K562 (cell line): Measurements from ENCODE around the gene LCN12. TPM values are rescaled to one million over a fixed set of nuclear protein-coding genes. Genes with fewer than 3 reads are reported as not detected.

ENCODE experiments used
- ATAC-seq: fragments of 200-7000 bp; cut with Tn5 transposase; 3 replicates; pipeline ENCODE4 v1.9.1; 2020; ENCODE audit warnings: moderate library complexity
- BruUV-seq: library from RNA; stranded (reverse); fragments of 400-500 nt; replicated peaks from 2 replicates; lab custom pipeline; 2021; lab: Mats Ljungman, UMichigan
- CTCF ChIA-PET: fragments of 300-600 bp; formaldehyde crosslinking; extraction: SDS; loops from one replicate; lab custom pipeline; 2021; ENCODE audit warnings: low intra/inter-chr PET ratio; lab: Yijun Ruan, JAX
- POLR2A ChIA-PET: fragments of 300-600, 350-650 bp; sonication (Branson Sonifier 250); formaldehyde crosslinking; extraction: SDS; loops from one replicate; lab custom pipeline; 2021; ENCODE audit warnings: antibody characterized with exemption, inconsistent platforms; lab: Yijun Ruan, JAX
- DNase-seq, 4 experiments: peaks; one replicate each; pipeline versions ENCODE4 v3.0.0 to v3.0.0-alpha.2; 2011 to 2018; ENCODE audit warnings: low spot score in 3 of 4, mixed read lengths in 3 of 4; ENCODE audit errors: extremely low read depth in 1 of 4
- FAIRE-seq: peaks from 2 replicates; lab custom pipeline; 2011; peaks lifted over from hg19 to GRCh38; lab: Jason Lieb, UNC
- H2AFZ ChIP-seq: 2 replicates; pipeline ENCODE4 v1.6.0; 2011; ENCODE audit warnings: low read depth, low read length, control low read depth, inconsistent platforms
- H3K27ac ChIP-seq: fragments of 200-600 bp; 3 replicates; pipeline ENCODE4 v1.8.0; 2011; ENCODE audit warnings: low read depth, mild to moderate bottlenecking, control low read depth, inconsistent platforms, low read length, moderate library complexity, mixed read lengths; ENCODE audit errors: extremely low read depth
- H3K27me3 ChIP-seq, 2 experiments: fragments of 300-600 bp in 1 of 2; 2 replicates in 1 of 2; 3 replicates in 1 of 2; pipeline versions ENCODE4 v1.6.0 to v1.8.0; 2011; ENCODE audit warnings: inconsistent platforms in 2 of 2, low read length in 2 of 2, mild to moderate bottlenecking in 1 of 2, mixed read lengths in 1 of 2, moderate library complexity in 1 of 2; ENCODE audit not compliant: control insufficient read depth in 2 of 2, insufficient read depth in 2 of 2
- H3K36me3 ChIP-seq: fragments of 300-600 bp; 3 replicates; pipeline ENCODE4 v1.8.0; 2011; ENCODE audit warnings: mild to moderate bottlenecking, low read length, inconsistent platforms; ENCODE audit not compliant: control insufficient read depth, insufficient read depth
- H3K4me1 ChIP-seq, 2 experiments: fragments of 200-600 bp in 1 of 2; replicated peaks in 1 of 2; 2 replicates in 1 of 2; 3 replicates in 1 of 2; pipeline versions ENCODE4 v1.5.1 to v1.8.0; 2011; ENCODE audit warnings: inconsistent platforms in 2 of 2, low read length in 2 of 2, mild to moderate bottlenecking in 1 of 2, mixed read lengths in 1 of 2, moderate library complexity in 1 of 2; ENCODE audit not compliant: control insufficient read depth in 2 of 2, insufficient read depth in 2 of 2
- H3K4me2 ChIP-seq: 2 replicates; pipeline ENCODE4 v1.6.1; 2011; ENCODE audit warnings: low read length, control low read depth, inconsistent platforms, mixed read lengths; ENCODE audit not compliant: insufficient read depth
- H3K4me3 ChIP-seq: fragments of 200-600 bp; sonication (generic), shearing (Covaris generic); 2 replicates; pipeline ENCODE4 v1.5.1; 2016; ENCODE audit warnings: control low read depth, inconsistent platforms
- H3K79me2 ChIP-seq: fragments of 200-600 bp; 3 replicates; pipeline ENCODE4 v1.8.0; 2011; ENCODE audit warnings: low read length, inconsistent platforms; ENCODE audit not compliant: control insufficient read depth, insufficient read depth
- H3K9ac ChIP-seq, 2 experiments: 2 replicates each; pipeline versions ENCODE4 v1.6.0 to v1.6.1; 2011; ENCODE audit warnings: low read depth in 2 of 2, low read length in 2 of 2, control low read depth in 1 of 2, inconsistent platforms in 1 of 2, mild to moderate bottlenecking in 1 of 2, mixed read lengths in 1 of 2; ENCODE audit not compliant: insufficient read depth in 1 of 2
- H3K9me1 ChIP-seq: one replicate; pipeline ENCODE4 v1.6.0; 2011; ENCODE audit warnings: inconsistent platforms, mild to moderate bottlenecking, low read length, moderate library complexity; ENCODE audit not compliant: control insufficient read depth, insufficient read depth
- H3K9me3 ChIP-seq: replicated peaks from 2 replicates; pipeline ENCODE4 v1.5.1; 2011; ENCODE audit warnings: low read depth, low read length, inconsistent platforms; ENCODE audit not compliant: control insufficient read depth, insufficient read depth
- H4K20me1 ChIP-seq: replicated peaks from 2 replicates; pipeline ENCODE4 v1.6.1; 2011; ENCODE audit warnings: low read length, inconsistent platforms, mixed read lengths; ENCODE audit not compliant: control insufficient read depth, insufficient read depth
- HEY1 ChIP-seq: fragments of 250-450 bp; sonication (Bioruptor Pico); IDR thresholded peaks from 2 replicates; pipeline ENCODE4 v1.5.0; 2020; ENCODE audit warnings: mild to moderate bottlenecking, moderate library complexity, borderline replicate concordance
- POLR2G ChIP-seq: fragments of 200-400 bp; formaldehyde crosslinking; IDR thresholded peaks from 2 replicates; pipeline ENCODE4 v1.6.1; 2017; ENCODE audit warnings: low read depth, mild to moderate bottlenecking, antibody characterized with exemption, low read length, moderate library complexity
- PRPF4 ChIP-seq: fragments of 200-400 bp; formaldehyde crosslinking; IDR thresholded peaks from one replicate; pipeline ENCODE4 v1.6.1; 2017; ENCODE audit warnings: low read length, low read depth, mild to moderate bottlenecking; ENCODE audit not compliant: insufficient read depth, poor library complexity, severe bottlenecking
- RBFOX2 ChIP-seq: fragments of 200-400 bp; formaldehyde crosslinking; IDR thresholded peaks from 2 replicates; pipeline ENCODE4 v1.6.1; 2017; ENCODE audit warnings: low read depth, mild to moderate bottlenecking, low read length, moderate library complexity
- TGIF2 ChIP-seq: sonication (generic); formaldehyde crosslinking; IDR thresholded peaks from 2 replicates; pipeline ENCODE4 v1.8.1; 2022; ENCODE audit warnings: mild to moderate bottlenecking, missing genetic modification reagents, moderate library complexity
- ZBTB33 ChIP-seq: sonication (generic); formaldehyde crosslinking; IDR thresholded peaks from 2 replicates; pipeline ENCODE4 v1.8.1; 2023; ENCODE audit warnings: mild to moderate bottlenecking, missing genetic modification reagents
- ZC3H4 ChIP-seq: sonication (generic); formaldehyde crosslinking; IDR thresholded peaks from 2 replicates; pipeline ENCODE4 v1.9.0; 2021; ENCODE audit warnings: missing genetic modification reagents, borderline replicate concordance
- ZNF12 ChIP-seq: sonication (generic); formaldehyde crosslinking; IDR thresholded peaks from 2 replicates; pipeline ENCODE4 v1.4.0; 2020; ENCODE audit warnings: mild to moderate bottlenecking, missing genetic modification reagents
- ZNF140 ChIP-seq: fragments of 250-450 bp; sonication (Bioruptor Pico); IDR thresholded peaks from 2 replicates; pipeline ENCODE4 v1.8.0; 2021; ENCODE audit warnings: moderate library complexity, mild to moderate bottlenecking, inconsistent platforms
- WGBS: fragments of 100-300 bp; shearing (Covaris generic); methylation state at CpG from one replicate; pipeline ENCODE4 v1.1.6; 2016; ENCODE audit warnings: low coverage, mixed read lengths; ENCODE audit not compliant: insufficient coverage; ENCODE audit errors: missing lambda C conversion rate; 5-methylcytosine and 5-hydroxymethylcytosine counted together
- in situ Hi-C: fragments of 300-500 bp; cut with MboI; formaldehyde crosslinking; loops from 4 replicates; pipeline ENCODE4 v1.15.0; 2018; ENCODE audit warnings: inconsistent platforms, mixed read lengths
- intact Hi-C: fragments of 100-400 bp; cut with micrococcal nuclease; formaldehyde crosslinking; loops from 2 replicates; pipeline ENCODE4 v1.14.2; 2022
- polyA plus RNA-seq, 8 experiments: library from polyadenylated mRNA; depleted of rRNA in 4 of 8; stranded (reverse) in 5 of 8; unstranded in 3 of 8; fragments of >200 nt; fragmentation: Nextera tagmentation in 2 of 8; fragmentation: Illumina TruSeq in 1 of 8; extraction: Ambion mirVana in 2 of 8; extraction: Trizol in 1 of 8; gene quantifications; 2 replicates each; pipeline versions ENCODE4 v1.2.1 to v1.2.3, GENCODE V29; 2011 to 2014; ENCODE audit warnings: inconsistent platforms in 1 of 8, missing spikeins in 1 of 8
- total RNA-seq, 7 experiments: library from RNA; depleted of rRNA in 6 of 7; stranded (reverse); fragments of >200 nt in 6 of 7; fragmentation: Illumina TruSeq in 2 of 7; extraction: Trizol in 2 of 7; gene quantifications; 2 replicates each; pipeline versions ENCODE4 v1.2.1 to v1.2.3, GENCODE V29; 2011 to 2021; ENCODE audit warnings: low replicate concordance in 1 of 7
- TF ChIP-seq, protein P1 (sequence below), 2 experiments: fragments of 450-650 bp in 1 of 2; sonication (generic) in 1 of 2; formaldehyde crosslinking in 1 of 2; IDR thresholded peaks in 1 of 2; conservative IDR thresholded peaks in 1 of 2; 2 replicates each; pipeline versions ENCODE4 v1.6.1 to v1.8.1; 2016 to 2023; ENCODE audit warnings: mild to moderate bottlenecking in 2 of 2, moderate library complexity in 2 of 2, inconsistent platforms in 1 of 2, missing genetic modification reagents in 1 of 2
- TF ChIP-seq, protein P2 (sequence below): sonication (generic); formaldehyde crosslinking; IDR thresholded peaks from 2 replicates; pipeline ENCODE4 v1.8.0; 2022; ENCODE audit warnings: missing genetic modification reagents, mild to moderate bottlenecking, moderate library complexity, borderline replicate concordance

Gene LCN12
- total and polyA plus RNA-seq, 9 of the 15 experiments (the other 6 are each of a cell fraction or from before 2014, with no cell fraction given): 0.05 TPM; not detected in 8

DNA sequence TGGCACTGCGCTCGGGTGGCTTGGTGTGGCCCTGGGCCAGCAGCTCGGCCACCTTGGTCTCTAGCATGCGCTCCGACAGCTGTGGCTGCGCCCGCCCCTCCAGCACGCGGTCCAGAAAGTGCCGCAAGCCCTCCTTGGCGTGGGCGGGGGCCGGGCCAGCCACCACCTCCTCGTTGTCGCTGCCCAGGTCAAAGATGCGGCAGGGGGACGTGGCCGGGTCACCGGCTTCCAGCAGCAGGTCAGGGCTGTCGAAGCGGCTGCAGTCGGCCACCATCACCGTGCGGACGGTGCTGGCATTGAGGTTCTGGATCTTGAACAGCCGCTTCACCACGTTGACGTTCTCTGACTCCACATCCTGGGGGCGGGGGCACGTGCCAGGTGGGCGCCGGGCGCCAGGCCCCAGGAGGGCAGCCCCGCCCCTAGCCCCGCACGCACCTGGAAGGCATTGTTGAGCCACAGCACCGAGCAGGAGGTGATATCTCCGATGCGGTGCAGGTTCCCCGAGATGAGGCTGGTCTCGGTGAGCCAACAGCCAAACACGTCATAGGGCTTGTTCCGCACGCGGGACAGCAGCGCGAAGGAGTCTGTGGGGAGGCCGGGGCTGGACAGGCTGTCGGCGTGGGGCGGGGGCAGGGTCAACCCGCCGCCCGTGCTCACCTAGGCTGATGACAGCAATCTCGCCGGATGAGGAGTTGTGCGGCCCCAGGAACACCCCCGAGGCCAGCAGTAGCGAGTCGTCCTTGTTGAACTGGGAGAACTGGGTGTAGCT, 9.8 kb upstream of the LCN12 start:
- H3K9me3 ChIP-seq: no peaks in the 10 kb centered on the region
- 0 out of 2 replicates have a peak overlapping the region, but pooled peaks have one; percentile 88 for H3K4me2 ChIP-seq
- 93% methylated on average over 31 of the region's 60 CpGs for WGBS
- in situ Hi-C loops: no loop called here
- H3K27ac ChIP-seq: no peak overlapping the region
- H3K9me1 ChIP-seq: peaks cover 3% of the 10 kb centered on the region
- FAIRE-seq: no peak
- peaks cover 26% of the 10 kb centered on the region for H3K79me2 ChIP-seq
- H3K4me1 ChIP-seq: peaks cover 20 to 83% of the 10 kb centered on the region in 2 experiments
- peak in 2 of 4 experiments; percentile 48 to 53 for DNase-seq
- intact Hi-C loops: loop anchor here (5.0 kb wide), 1 partner anchor 95 kb away; the partner anchor contains the start of gene PHPT1
- no peak overlapping the region; the same call in 1 of the 2 replicates for H3K4me3 ChIP-seq
- ATAC-seq: no peak
- H2AFZ ChIP-seq: no peak overlapping the region
- peak overlapping the region in 1 of 2 experiments; percentile 98; a peak in 2 of 4 replicates for H3K9ac ChIP-seq
- POLR2A ChIA-PET: interaction anchor here (0.7 kb wide), 1 partner anchor 16 kb away, joined by 3 read pairs; no protein-coding TSS in a partner anchor
- H3K27me3 ChIP-seq: no peaks in the 10 kb centered on the region
- no TSS peak for BruUV-seq
- TF ChIP-seq ZBTB33 (CRISPR knock-in tag) (peak; percentile 99), RBFOX2 (peak; percentile 56), ZNF12 (CRISPR knock-in tag) (no peak), PRPF4 (peak; percentile 61), HEY1 (no peak), ZNF140 (CRISPR knock-in tag) (no peak), TGIF2 (CRISPR knock-in tag) (0 out of 2 replicates have a peak, but pooled peaks have one; percentile 66), ZC3H4 (CRISPR knock-in tag) (0 out of 2 replicates have a peak, but pooled peaks have one; percentile 44), POLR2G (peak; percentile 55)
- TF ChIP-seq, protein P1, sequence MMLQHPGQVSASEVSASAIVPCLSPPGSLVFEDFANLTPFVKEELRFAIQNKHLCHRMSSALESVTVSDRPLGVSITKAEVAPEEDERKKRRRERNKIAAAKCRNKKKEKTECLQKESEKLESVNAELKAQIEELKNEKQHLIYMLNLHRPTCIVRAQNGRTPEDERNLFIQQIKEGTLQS (IDR thresholded peaks at IDR 0.05): peak; percentile 52
- TF ChIP-seq, protein P1 (CRISPR knock-in tag; conservative IDR thresholded peaks at IDR 0.05): no peak
- TF ChIP-seq, protein P2, sequence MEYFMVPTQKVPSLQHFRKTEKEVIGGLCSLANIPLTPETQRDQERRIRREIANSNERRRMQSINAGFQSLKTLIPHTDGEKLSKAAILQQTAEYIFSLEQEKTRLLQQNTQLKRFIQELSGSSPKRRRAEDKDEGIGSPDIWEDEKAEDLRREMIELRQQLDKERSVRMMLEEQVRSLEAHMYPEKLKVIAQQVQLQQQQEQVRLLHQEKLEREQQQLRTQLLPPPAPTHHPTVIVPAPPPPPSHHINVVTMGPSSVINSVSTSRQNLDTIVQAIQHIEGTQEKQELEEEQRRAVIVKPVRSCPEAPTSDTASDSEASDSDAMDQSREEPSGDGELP: peak; percentile 5; the same call in 1 of the 2 replicates
- TF ChIP-seq, all 486 proteins: peak for 8
- CTCF ChIA-PET: interaction anchor here (0.6 kb wide), 1 partner anchor 95 kb away, joined by 3 read pairs; no protein-coding TSS in a partner anchor
- Histone ChIP-seq H3K36me3 (peaks cover 52% of the 10 kb centered on the region; the same call in 2 of the 3 replicates), H4K20me1 (no peaks in the 10 kb centered on the region)
